Keratinocyte (primary cell): ENCODE measurements around the gene C4orf50. TPM values are rescaled to one million over a fixed set of nuclear protein-coding genes. Genes with fewer than 3 reads are reported as not detected.

Experiments used
- DNase-seq: peaks from one replicate; pipeline ENCODE4 v3.0.0-alpha.2; 2011; ENCODE audit warnings: low read depth, missing footprints, low spot score
- FAIRE-seq: peaks from 2 replicates; lab custom pipeline; 2011; peaks lifted over from hg19 to GRCh38; lab: Jason Lieb, UNC
- H2AFZ ChIP-seq: 2 replicates; pipeline ENCODE4 v1.6.0; 2012; ENCODE audit warnings: low read length, control low read depth, inconsistent platforms; ENCODE audit not compliant: control insufficient read depth
- H3K27ac ChIP-seq: 2 replicates; pipeline ENCODE4 v1.5.1; 2011; ENCODE audit warnings: low read length; ENCODE audit not compliant: control insufficient read depth, insufficient read depth
- H3K27me3 ChIP-seq: 3 replicates; pipeline ENCODE4 v1.6.0; 2011; ENCODE audit warnings: low read length; ENCODE audit not compliant: control insufficient read depth, insufficient read depth; ENCODE audit errors: extremely low read depth
- H3K36me3 ChIP-seq, 2 experiments: 2 replicates in 1 of 2; 3 replicates in 1 of 2; pipeline ENCODE4 v1.5.1; 2011; ENCODE audit warnings: low read length in 2 of 2, mild to moderate bottlenecking in 1 of 2; ENCODE audit not compliant: control insufficient read depth in 2 of 2, insufficient read depth in 2 of 2; ENCODE audit errors: extremely low read depth in 1 of 2
- H3K4me1 ChIP-seq: 3 replicates; pipeline ENCODE4 v1.5.1; 2011; ENCODE audit warnings: low read length; ENCODE audit not compliant: control insufficient read depth, insufficient read depth; ENCODE audit errors: extremely low read depth
- H3K4me2 ChIP-seq: 3 replicates; pipeline ENCODE4 v1.6.0; 2011; ENCODE audit warnings: low read depth, low read length; ENCODE audit not compliant: control insufficient read depth, insufficient read depth; ENCODE audit errors: extremely low read depth
- H3K4me3 ChIP-seq, 3 experiments: fragments of 200-600 bp in 1 of 3; sonication (generic) in 1 of 3; 2 replicates in 2 of 3; 3 replicates in 1 of 3; pipeline ENCODE4 v1.5.1; 2011 to 2016; ENCODE audit warnings: low read length in 3 of 3, mild to moderate bottlenecking in 3 of 3, control low read depth in 2 of 3, inconsistent platforms in 1 of 3, low read depth in 1 of 3, mixed read lengths in 1 of 3, mixed run types in 1 of 3, moderate library complexity in 1 of 3; ENCODE audit not compliant: control insufficient read depth in 2 of 3, insufficient read depth in 2 of 3; ENCODE audit errors: extremely low read depth in 1 of 3
- H3K79me2 ChIP-seq: 2 replicates; pipeline ENCODE4 v1.6.0; 2012; ENCODE audit warnings: low read length; ENCODE audit not compliant: control insufficient read depth, insufficient read depth
- H3K9ac ChIP-seq: 3 replicates; pipeline ENCODE4 v1.6.0; 2011; ENCODE audit warnings: low read length; ENCODE audit not compliant: control insufficient read depth, insufficient read depth; ENCODE audit errors: extremely low read depth
- H3K9me1 ChIP-seq: 3 replicates; pipeline ENCODE4 v1.6.0; 2011; ENCODE audit warnings: low read length; ENCODE audit not compliant: control insufficient read depth, insufficient read depth; ENCODE audit errors: extremely low read depth
- H3K9me3 ChIP-seq: 2 replicates; pipeline ENCODE4 v1.5.1; 2012; ENCODE audit warnings: low read depth, low read length; ENCODE audit not compliant: control insufficient read depth
- H4K20me1 ChIP-seq: 3 replicates; pipeline ENCODE4 v1.6.0; 2011; ENCODE audit warnings: low read length; ENCODE audit not compliant: control insufficient read depth, insufficient read depth; ENCODE audit errors: extremely low read depth
- CTCF ChIP-seq, 3 experiments: IDR thresholded peaks in 1 of 3; conservative IDR thresholded peaks in 1 of 3; optimal IDR thresholded peaks in 1 of 3; 2 replicates in 2 of 3; 3 replicates in 1 of 3; pipeline versions ENCODE3 to v1.5.1; 2011; ENCODE audit warnings: low read length in 3 of 3, mild to moderate bottlenecking in 3 of 3, moderate library complexity in 2 of 3, control low read depth in 1 of 3, inconsistent platforms in 1 of 3; ENCODE audit not compliant: insufficient read depth in 2 of 3; ENCODE audit errors: extremely low read depth in 1 of 3
- EZH2 ChIP-seq: IDR thresholded peaks from one replicate; pipeline ENCODE4 v1.6.1; 2012; ENCODE audit warnings: inconsistent platforms, mild to moderate bottlenecking, low read length, moderate library complexity
- dilution Hi-C: fragments of 300-500 bp; cut with MboI; formaldehyde crosslinking; loops from one replicate; pipeline ENCODE4 v1.7.0; 2020; ENCODE audit warnings: low sequenced_read_pairs; ENCODE audit not compliant: extremely low pct_ligation_motif_present
- polyA plus RNA-seq, 5 experiments: library from polyadenylated mRNA; depleted of rRNA in 3 of 5; stranded (reverse) in 3 of 5; stranded (forward) in 1 of 5; unstranded in 1 of 5; fragments of >200 nt; gene quantifications; 1 replicate in 1 of 5; 2 replicates in 3 of 5; 3 replicates in 1 of 5; pipeline versions ENCODE4 v1.2.1 to v1.2.3, GENCODE V29; 2011 to 2012; ENCODE audit warnings: missing spikeins in 2 of 5, low read depth in 1 of 5, low replicate concordance in 1 of 5

The C4orf50 gene
- polyA plus RNA-seq, 1 donor (not counting 4 experiments of a cell fraction or from before 2014, with no cell fraction given) = not detected

GRCh38 chr4:5919044-5919443 is 99.2 kb downstream of the C4orf50 start:
- Histone ChIP-seq H3K27me3 (peaks cover 4% of the 10 kb centered on the region), H3K79me2 (no peaks in the 10 kb centered on the region), H3K4me2 (no peak overlapping the region), H3K9me1 (no peaks in the 10 kb centered on the region), H3K9ac (no peak overlapping the region), H2AFZ (no peak overlapping the region), H3K4me3 (no peak overlapping the region), H3K9me3 (no peaks in the 10 kb centered on the region), H3K36me3 (no peaks in the 10 kb centered on the region), H3K27ac (no peak overlapping the region), H3K4me1 (no peaks in the 10 kb centered on the region), H4K20me1 (no peaks in the 10 kb centered on the region)
- FAIRE-seq (no peak), DNase-seq (no peak)
- dilution Hi-C loops = no loop called here
- TF ChIP-seq CTCF (optimal IDR thresholded peaks at IDR 0.05 in 1 of 3, IDR thresholded peaks at IDR 0.05 in 1 of 3, conservative IDR thresholded peaks at IDR 0.05 in 1 of 3; ENCODE audit: extremely low read depth in 1 of 3, insufficient read depth in 2 of 3, low read length in 3 of 3) = no peak
- no peak for TF ChIP-seq EZH2

- no peak overlapping the region for H3K27ac ChIP-seq
- peaks cover 4% of the 10 kb centered on the region for H3K27me3 ChIP-seq
- H3K4me3 ChIP-seq = no peak overlapping the region
- H4K20me1 ChIP-seq = no peaks in the 10 kb centered on the region
- TF ChIP-seq EZH2 = no peak
- TF ChIP-seq CTCF (optimal IDR thresholded peaks at IDR 0.05 in 1 of 3, IDR thresholded peaks at IDR 0.05 in 1 of 3, conservative IDR thresholded peaks at IDR 0.05 in 1 of 3; ENCODE audit: extremely low read depth in 1 of 3, insufficient read depth in 2 of 3, low read length in 3 of 3) = no peak
- no peak overlapping the region for H2AFZ ChIP-seq
- H3K4me2 ChIP-seq = no peak overlapping the region
- FAIRE-seq (no peak), DNase-seq (no peak)
- H3K36me3 ChIP-seq = no peaks in the 10 kb centered on the region
- H3K9me1 ChIP-seq = no peaks in the 10 kb centered on the region
- H3K9ac ChIP-seq = no peak overlapping the region
- H3K9me3 ChIP-seq = no peaks in the 10 kb centered on the region
- dilution Hi-C loops = no loop called here
- H3K4me1 ChIP-seq = no peaks in the 10 kb centered on the region
- no peaks in the 10 kb centered on the region for H3K79me2 ChIP-seq
Measured at GRCh38 chr4:5918331-5918985, 99.8 kb downstream of the C4orf50 start.
